Cardiac fibroblast (primary cell): ENCODE data around the gene VPS33A.

Experiments used
- DNase-seq, 2 donors: peaks; one replicate each; pipeline versions ENCODE4 v3.0.0 to v3.0.0-alpha.2; 2010; ENCODE audit warnings: low read depth in 2 of 2
- H3K4me3 ChIP-seq, 2 donors: replicated peaks in 1 of 2; 1 replicate in 1 of 2; 2 replicates in 1 of 2; pipeline ENCODE4 v1.5.1; 2011; ENCODE audit warnings: low read depth in 2 of 2, low read length in 2 of 2, mild to moderate bottlenecking in 2 of 2, moderate library complexity in 1 of 2
- TF ChIP-seq, protein P1 (sequence below): IDR thresholded peaks from one replicate; pipeline ENCODE4 v1.5.1; 2011; ENCODE audit warnings: low read depth, mild to moderate bottlenecking, low read length, inconsistent platforms

The VPS33A gene

DNA sequence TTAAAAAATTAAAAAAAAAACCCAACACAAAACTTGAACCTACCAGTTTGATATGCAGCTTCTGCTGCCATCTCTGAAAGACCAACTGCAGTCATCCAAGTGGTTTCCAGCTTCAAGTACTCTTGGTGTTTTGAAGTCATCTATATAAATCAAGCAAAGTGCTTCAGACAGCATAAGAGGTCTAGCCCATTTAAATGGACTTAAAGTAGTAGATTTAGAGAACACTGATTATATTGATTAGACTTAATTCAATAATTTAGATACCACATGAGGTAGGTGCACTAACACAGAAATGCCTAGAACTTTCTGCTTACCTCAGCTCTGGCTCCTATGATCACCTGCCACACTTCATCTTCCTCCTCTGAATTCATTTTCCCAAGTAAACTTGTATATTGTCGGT is 49.8 kb downstream of the VPS33A start:
- TF ChIP-seq, protein P1, sequence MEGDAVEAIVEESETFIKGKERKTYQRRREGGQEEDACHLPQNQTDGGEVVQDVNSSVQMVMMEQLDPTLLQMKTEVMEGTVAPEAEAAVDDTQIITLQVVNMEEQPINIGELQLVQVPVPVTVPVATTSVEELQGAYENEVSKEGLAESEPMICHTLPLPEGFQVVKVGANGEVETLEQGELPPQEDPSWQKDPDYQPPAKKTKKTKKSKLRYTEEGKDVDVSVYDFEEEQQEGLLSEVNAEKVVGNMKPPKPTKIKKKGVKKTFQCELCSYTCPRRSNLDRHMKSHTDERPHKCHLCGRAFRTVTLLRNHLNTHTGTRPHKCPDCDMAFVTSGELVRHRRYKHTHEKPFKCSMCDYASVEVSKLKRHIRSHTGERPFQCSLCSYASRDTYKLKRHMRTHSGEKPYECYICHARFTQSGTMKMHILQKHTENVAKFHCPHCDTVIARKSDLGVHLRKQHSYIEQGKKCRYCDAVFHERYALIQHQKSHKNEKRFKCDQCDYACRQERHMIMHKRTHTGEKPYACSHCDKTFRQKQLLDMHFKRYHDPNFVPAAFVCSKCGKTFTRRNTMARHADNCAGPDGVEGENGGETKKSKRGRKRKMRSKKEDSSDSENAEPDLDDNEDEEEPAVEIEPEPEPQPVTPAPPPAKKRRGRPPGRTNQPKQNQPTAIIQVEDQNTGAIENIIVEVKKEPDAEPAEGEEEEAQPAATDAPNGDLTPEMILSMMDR, result no peak
- DNase-seq, result no peak
- H3K4me3 ChIP-seq, result no peak overlapping the region

DNA sequence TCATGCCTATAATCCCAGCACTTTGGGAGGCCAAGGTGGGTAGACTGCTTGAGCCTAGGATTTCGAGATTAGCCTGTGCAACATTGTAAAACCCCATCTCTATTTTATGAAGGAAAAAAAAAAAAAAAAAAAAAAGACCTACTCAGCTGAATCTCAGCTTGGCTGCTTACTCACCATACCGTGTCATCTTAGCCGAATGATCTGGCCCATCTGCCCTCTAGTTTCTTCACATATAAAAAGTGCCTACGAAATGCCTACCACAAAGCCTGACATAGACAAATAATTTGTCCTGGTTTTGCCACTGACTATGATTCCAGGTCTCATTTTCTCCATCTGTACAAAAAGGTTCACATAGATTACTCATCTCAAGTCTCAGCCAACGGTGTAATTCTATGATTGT is 50.5 kb downstream of the VPS33A start:
- TF ChIP-seq, protein P1, result no peak
- H3K4me3 ChIP-seq, result no peak overlapping the region
- DNase-seq, result peak in 1 of 2 donors; percentile 58

DNA sequence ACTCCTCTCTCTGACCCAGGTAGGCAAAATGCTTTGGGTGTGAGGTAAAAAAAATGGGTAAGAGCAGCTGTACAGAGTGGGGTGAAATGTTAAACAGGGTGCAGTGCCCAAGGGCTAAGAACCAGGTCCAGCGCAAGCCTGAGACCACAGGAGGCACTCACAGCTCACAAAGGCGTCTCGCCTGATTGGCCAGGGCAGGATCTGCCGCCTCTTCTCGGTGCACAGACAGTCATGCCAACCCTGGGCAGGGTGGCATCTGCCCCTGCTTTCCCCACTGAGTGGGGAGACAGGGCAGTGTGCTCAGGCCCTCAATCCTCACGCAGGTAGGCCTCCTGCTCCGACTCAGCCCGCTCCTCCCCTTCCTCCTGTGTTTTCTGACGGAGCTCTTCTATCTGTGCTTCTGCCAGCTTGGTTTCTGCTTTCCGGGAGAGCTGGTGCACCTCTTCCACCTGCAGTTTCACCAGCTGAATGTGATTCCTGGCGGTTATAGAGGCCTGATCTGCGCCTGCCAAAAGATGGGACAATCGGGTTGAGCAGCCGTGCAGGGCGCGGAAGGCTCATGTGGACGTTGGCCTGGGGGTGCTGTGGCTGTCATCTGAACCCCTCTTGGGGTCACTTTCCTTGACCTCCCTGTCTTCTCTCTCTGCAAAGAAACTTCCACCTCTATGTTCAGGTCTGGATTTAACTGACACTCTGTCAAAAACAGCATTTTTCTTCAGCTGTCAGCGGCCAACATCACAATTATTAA is 58.0 kb downstream of the VPS33A start:
- H3K4me3 ChIP-seq, result no peak overlapping the region
- TF ChIP-seq, protein P1, result no peak
- DNase-seq, result no peak

DNA sequence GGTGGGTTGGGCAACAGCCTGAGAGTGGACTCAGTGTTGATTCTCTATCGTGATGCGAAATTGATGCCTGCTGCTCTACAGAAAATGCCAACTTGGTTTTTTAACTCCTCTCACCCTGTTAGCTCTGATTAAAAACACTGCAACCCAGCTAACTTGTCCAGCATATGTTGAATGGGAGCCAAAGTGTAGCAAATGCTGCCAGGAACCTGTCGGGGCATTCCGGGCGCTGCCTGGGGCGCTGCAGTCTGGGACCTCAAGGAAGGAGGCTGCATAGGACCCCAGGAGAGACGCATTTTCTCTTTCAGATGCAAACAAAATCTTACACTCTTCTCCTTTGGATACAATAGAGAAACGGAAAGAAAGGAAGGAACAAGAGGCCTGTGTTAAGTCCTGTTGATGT is 58.9 kb downstream of the VPS33A start:
- no peak for DNase-seq
- no peak overlapping the region for H3K4me3 ChIP-seq

DNA sequence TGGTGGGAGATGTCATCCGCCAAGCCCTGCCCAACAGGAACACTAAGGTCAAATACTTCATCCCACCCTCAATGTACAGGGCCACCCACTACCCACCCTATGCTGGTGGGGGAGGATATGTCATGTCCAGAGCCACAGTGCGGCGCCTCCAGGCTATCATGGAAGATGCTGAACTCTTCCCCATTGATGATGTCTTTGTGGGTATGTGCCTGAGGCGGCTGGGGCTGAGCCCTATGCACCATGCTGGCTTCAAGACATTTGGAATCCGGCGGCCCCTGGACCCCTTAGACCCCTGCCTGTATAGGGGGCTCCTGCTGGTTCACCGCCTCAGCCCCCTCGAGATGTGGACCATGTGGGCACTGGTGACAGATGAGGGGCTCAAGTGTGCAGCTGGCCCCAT is 59.3 kb downstream of the VPS33A start:
- DNase-seq, result no peak
- H3K4me3 ChIP-seq, result no peak overlapping the region
- TF ChIP-seq, protein P1, result no peak

More for the DNA sequence above, 58.9 kb downstream of the VPS33A start:
- TF ChIP-seq, protein P1, result no peak

DNA sequence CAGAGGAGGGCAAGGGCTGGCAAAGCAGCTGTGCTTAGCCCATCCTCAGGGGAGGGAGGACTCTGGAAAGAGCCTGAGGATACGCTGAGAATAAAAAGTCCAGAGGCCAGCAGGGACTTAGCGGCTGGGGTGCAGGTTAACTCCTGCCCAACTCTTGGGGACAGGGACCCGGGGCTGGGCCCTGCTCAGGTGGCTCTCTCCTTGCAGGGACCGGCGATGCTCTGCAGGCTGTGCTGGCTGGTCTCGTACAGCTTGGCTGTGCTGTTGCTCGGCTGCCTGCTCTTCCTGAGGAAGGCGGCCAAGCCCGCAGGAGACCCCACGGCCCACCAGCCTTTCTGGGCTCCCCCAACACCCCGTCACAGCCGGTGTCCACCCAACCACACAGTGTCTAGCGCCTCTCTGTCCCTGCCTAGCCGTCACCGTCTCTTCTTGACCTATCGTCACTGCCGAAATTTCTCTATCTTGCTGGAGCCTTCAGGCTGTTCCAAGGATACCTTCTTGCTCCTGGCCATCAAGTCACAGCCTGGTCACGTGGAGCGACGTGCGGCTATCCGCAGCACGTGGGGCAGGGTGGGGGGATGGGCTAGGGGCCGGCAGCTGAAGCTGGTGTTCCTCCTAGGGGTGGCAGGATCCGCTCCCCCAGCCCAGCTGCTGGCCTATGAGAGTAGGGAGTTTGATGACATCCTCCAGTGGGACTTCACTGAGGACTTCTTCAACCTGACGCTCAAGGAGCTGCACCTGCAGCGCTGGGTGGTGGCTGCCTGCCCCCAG is 60.0 kb downstream of the VPS33A start:
- no peak for DNase-seq
- H3K4me3 ChIP-seq, result no peak overlapping the region

More for the DNA sequence above, 60.0 kb downstream of the VPS33A start:
- TF ChIP-seq, protein P1, result no peak
